K562 (cell line): ENCODE results near the gene PCDH8. TPM values are rescaled to one million over a fixed set of nuclear protein-coding genes. Genes with fewer than 3 reads are reported as not detected.

Experiments used
- ATAC-seq: fragments of 200-7000 bp; cut with Tn5 transposase; 3 replicates; pipeline ENCODE4 v1.9.1; 2020; ENCODE audit warnings: moderate library complexity
- BruUV-seq: library from RNA; stranded (reverse); fragments of 400-500 nt; replicated peaks from 2 replicates; lab custom pipeline; 2021; lab: Mats Ljungman, UMichigan
- CTCF ChIA-PET: fragments of 300-600 bp; formaldehyde crosslinking; extraction: SDS; loops from one replicate; lab custom pipeline; 2021; ENCODE audit warnings: low intra/inter-chr PET ratio; lab: Yijun Ruan, JAX
- POLR2A ChIA-PET: fragments of 300-600, 350-650 bp; sonication (Branson Sonifier 250); formaldehyde crosslinking; extraction: SDS; loops from one replicate; lab custom pipeline; 2021; ENCODE audit warnings: antibody characterized with exemption, inconsistent platforms; lab: Yijun Ruan, JAX
- DNase-seq, 4 experiments: peaks; one replicate each; pipeline versions ENCODE4 v3.0.0 to v3.0.0-alpha.2; 2011 to 2018; ENCODE audit warnings: low spot score in 3 of 4, mixed read lengths in 3 of 4; ENCODE audit errors: extremely low read depth in 1 of 4
- FAIRE-seq: peaks from 2 replicates; lab custom pipeline; 2011; peaks lifted over from hg19 to GRCh38; lab: Jason Lieb, UNC
- H2AFZ ChIP-seq: 2 replicates; pipeline ENCODE4 v1.6.0; 2011; ENCODE audit warnings: low read depth, low read length, control low read depth, inconsistent platforms
- H3K27ac ChIP-seq: fragments of 200-600 bp; 3 replicates; pipeline ENCODE4 v1.8.0; 2011; ENCODE audit warnings: low read depth, mild to moderate bottlenecking, control low read depth, inconsistent platforms, low read length, moderate library complexity, mixed read lengths; ENCODE audit errors: extremely low read depth
- H3K27me3 ChIP-seq, 2 experiments: fragments of 300-600 bp in 1 of 2; 2 replicates in 1 of 2; 3 replicates in 1 of 2; pipeline versions ENCODE4 v1.6.0 to v1.8.0; 2011; ENCODE audit warnings: inconsistent platforms in 2 of 2, low read length in 2 of 2, mild to moderate bottlenecking in 1 of 2, mixed read lengths in 1 of 2, moderate library complexity in 1 of 2; ENCODE audit not compliant: control insufficient read depth in 2 of 2, insufficient read depth in 2 of 2
- H3K36me3 ChIP-seq: fragments of 300-600 bp; 3 replicates; pipeline ENCODE4 v1.8.0; 2011; ENCODE audit warnings: mild to moderate bottlenecking, low read length, inconsistent platforms; ENCODE audit not compliant: control insufficient read depth, insufficient read depth
- H3K4me1 ChIP-seq, 2 experiments: fragments of 200-600 bp in 1 of 2; replicated peaks in 1 of 2; 2 replicates in 1 of 2; 3 replicates in 1 of 2; pipeline versions ENCODE4 v1.5.1 to v1.8.0; 2011; ENCODE audit warnings: inconsistent platforms in 2 of 2, low read length in 2 of 2, mild to moderate bottlenecking in 1 of 2, mixed read lengths in 1 of 2, moderate library complexity in 1 of 2; ENCODE audit not compliant: control insufficient read depth in 2 of 2, insufficient read depth in 2 of 2
- H3K4me2 ChIP-seq: 2 replicates; pipeline ENCODE4 v1.6.1; 2011; ENCODE audit warnings: low read length, control low read depth, inconsistent platforms, mixed read lengths; ENCODE audit not compliant: insufficient read depth
- H3K4me3 ChIP-seq: fragments of 200-600 bp; sonication (generic), shearing (Covaris generic); 2 replicates; pipeline ENCODE4 v1.5.1; 2016; ENCODE audit warnings: control low read depth, inconsistent platforms
- H3K79me2 ChIP-seq: fragments of 200-600 bp; 3 replicates; pipeline ENCODE4 v1.8.0; 2011; ENCODE audit warnings: low read length, inconsistent platforms; ENCODE audit not compliant: control insufficient read depth, insufficient read depth
- H3K9ac ChIP-seq, 2 experiments: 2 replicates each; pipeline versions ENCODE4 v1.6.0 to v1.6.1; 2011; ENCODE audit warnings: low read depth in 2 of 2, low read length in 2 of 2, control low read depth in 1 of 2, inconsistent platforms in 1 of 2, mild to moderate bottlenecking in 1 of 2, mixed read lengths in 1 of 2; ENCODE audit not compliant: insufficient read depth in 1 of 2
- H3K9me1 ChIP-seq: one replicate; pipeline ENCODE4 v1.6.0; 2011; ENCODE audit warnings: inconsistent platforms, mild to moderate bottlenecking, low read length, moderate library complexity; ENCODE audit not compliant: control insufficient read depth, insufficient read depth
- H3K9me3 ChIP-seq: replicated peaks from 2 replicates; pipeline ENCODE4 v1.5.1; 2011; ENCODE audit warnings: low read depth, low read length, inconsistent platforms; ENCODE audit not compliant: control insufficient read depth, insufficient read depth
- H4K20me1 ChIP-seq: replicated peaks from 2 replicates; pipeline ENCODE4 v1.6.1; 2011; ENCODE audit warnings: low read length, inconsistent platforms, mixed read lengths; ENCODE audit not compliant: control insufficient read depth, insufficient read depth
- BCL6 ChIP-seq: fragments of 250-450 bp; sonication (Bioruptor Pico); IDR thresholded peaks from 2 replicates; pipeline ENCODE4 v1.4.0; 2020
- CTBP1 ChIP-seq: fragments of 450-650 bp; IDR thresholded peaks from 2 replicates; pipeline ENCODE4 v1.6.1; 2016; ENCODE audit warnings: borderline replicate concordance
- ETS2 ChIP-seq: IDR thresholded peaks from 2 replicates; pipeline ENCODE4 v1.6.1; 2016; ENCODE audit warnings: borderline replicate concordance, missing genetic modification characterization, mild to moderate bottlenecking, moderate library complexity, missing compliant biosample characterization; ENCODE audit not compliant: poor library complexity, severe bottlenecking
- RBFOX2 ChIP-seq: fragments of 200-400 bp; formaldehyde crosslinking; IDR thresholded peaks from 2 replicates; pipeline ENCODE4 v1.6.1; 2017; ENCODE audit warnings: low read depth, mild to moderate bottlenecking, low read length, moderate library complexity
- RHOXF2B ChIP-seq: fragments of 250-450 bp; sonication (Bioruptor Pico); conservative IDR thresholded peaks from 2 replicates; pipeline ENCODE4 v1.5.1; 2021
- ZBTB1 ChIP-seq: sonication (generic); formaldehyde crosslinking; IDR thresholded peaks from 2 replicates; pipeline ENCODE4 v1.8.1; 2023; ENCODE audit warnings: missing genetic modification reagents, low read depth, mild to moderate bottlenecking, borderline replicate concordance
- ZBTB33 ChIP-seq: sonication (generic); formaldehyde crosslinking; IDR thresholded peaks from 2 replicates; pipeline ENCODE4 v1.8.1; 2023; ENCODE audit warnings: mild to moderate bottlenecking, missing genetic modification reagents
- ZBTB49 ChIP-seq: sonication (generic); formaldehyde crosslinking; IDR thresholded peaks from 2 replicates; pipeline ENCODE4 v1.8.0; 2022; ENCODE audit warnings: missing genetic modification reagents, mild to moderate bottlenecking, borderline replicate concordance
- ZC3H11A ChIP-seq: IDR thresholded peaks from 2 replicates; pipeline ENCODE4 v1.6.1; 2012; ENCODE audit warnings: low read depth, low read length, improper control_type of control experiment
- ZC3H8 ChIP-seq: fragments of 450-650 bp; IDR thresholded peaks from 2 replicates; pipeline ENCODE4 v1.6.1; 2017
- ZNF551 ChIP-seq: fragments of 250-450 bp; sonication (Bioruptor Pico); IDR thresholded peaks from 2 replicates; pipeline ENCODE4 v1.5.0; 2021; ENCODE audit warnings: mild to moderate bottlenecking, moderate library complexity
- ZNF644 ChIP-seq: fragments of 200-800 bp; sonication (Bioruptor generic); IDR thresholded peaks from 2 replicates; pipeline ENCODE4 v1.6.1; 2016; ENCODE audit warnings: low read depth, missing genetic modification characterization, missing compliant biosample characterization
- ZNF655 ChIP-seq: fragments of 250-450 bp; sonication (Bioruptor Pico); IDR thresholded peaks from 2 replicates; pipeline ENCODE4 v1.5.0; 2021
- WGBS: fragments of 100-300 bp; shearing (Covaris generic); methylation state at CpG from one replicate; pipeline ENCODE4 v1.1.6; 2016; ENCODE audit warnings: low coverage, mixed read lengths; ENCODE audit not compliant: insufficient coverage; ENCODE audit errors: missing lambda C conversion rate; 5-methylcytosine and 5-hydroxymethylcytosine counted together
- in situ Hi-C: fragments of 300-500 bp; cut with MboI; formaldehyde crosslinking; loops from 4 replicates; pipeline ENCODE4 v1.15.0; 2018; ENCODE audit warnings: inconsistent platforms, mixed read lengths
- intact Hi-C: fragments of 100-400 bp; cut with micrococcal nuclease; formaldehyde crosslinking; loops from 2 replicates; pipeline ENCODE4 v1.14.2; 2022
- polyA plus RNA-seq, 8 experiments: library from polyadenylated mRNA; depleted of rRNA in 4 of 8; stranded (reverse) in 5 of 8; unstranded in 3 of 8; fragments of >200 nt; fragmentation: Nextera tagmentation in 2 of 8; fragmentation: Illumina TruSeq in 1 of 8; extraction: Ambion mirVana in 2 of 8; extraction: Trizol in 1 of 8; gene quantifications; 2 replicates each; pipeline versions ENCODE4 v1.2.1 to v1.2.3, GENCODE V29; 2011 to 2014; ENCODE audit warnings: inconsistent platforms in 1 of 8, missing spikeins in 1 of 8
- total RNA-seq, 7 experiments: library from RNA; depleted of rRNA in 6 of 7; stranded (reverse); fragments of >200 nt in 6 of 7; fragmentation: Illumina TruSeq in 2 of 7; extraction: Trizol in 2 of 7; gene quantifications; 2 replicates each; pipeline versions ENCODE4 v1.2.1 to v1.2.3, GENCODE V29; 2011 to 2021; ENCODE audit warnings: low replicate concordance in 1 of 7
- TF ChIP-seq, protein P1 (sequence below): fragments of 250-450 bp; sonication (Bioruptor Pico); IDR thresholded peaks from 2 replicates; pipeline ENCODE4 v1.4.0; 2020
- TF ChIP-seq, protein P2 (sequence below): fragments of 450-650 bp; formaldehyde crosslinking; IDR thresholded peaks from 2 replicates; pipeline ENCODE4 v1.4.0; 2020; ENCODE audit warnings: mild to moderate bottlenecking, moderate library complexity

PCDH8 gene
- total and polyA plus RNA-seq, 9 of the 15 experiments (the other 6 are each of a cell fraction or from before 2014, with no cell fraction given): not detected

DNA sequence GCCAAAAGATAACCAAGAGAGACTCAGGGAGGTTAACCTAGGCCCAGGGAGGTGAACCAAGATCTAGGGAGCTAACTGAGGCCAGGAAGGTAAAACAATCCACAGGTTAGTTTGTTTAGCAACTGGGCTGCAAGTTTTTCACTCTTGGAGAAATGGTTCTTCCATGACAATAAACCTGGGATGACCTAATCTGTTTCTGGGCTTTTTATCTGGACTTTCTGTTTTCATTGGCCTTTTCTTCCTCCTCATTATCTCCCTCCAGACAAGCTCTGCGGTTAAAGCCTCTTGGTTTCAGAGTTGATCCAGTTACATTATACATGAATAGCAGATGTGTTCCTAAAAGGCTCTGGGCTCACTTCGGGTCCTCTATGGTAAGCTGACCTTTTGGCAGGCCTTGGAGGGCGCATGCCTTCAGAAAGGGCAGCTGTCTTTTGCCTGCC, 44.2 kb downstream of the PCDH8 start:
- FAIRE-seq: no peak
- H3K27ac ChIP-seq: no peak overlapping the region
- no peaks in the 10 kb centered on the region for H3K36me3 ChIP-seq
- no peak for DNase-seq
- no TSS peak for BruUV-seq
- H4K20me1 ChIP-seq: no peaks in the 10 kb centered on the region
- no peaks in the 10 kb centered on the region for H3K9me3 ChIP-seq
- H3K9ac ChIP-seq: no peak overlapping the region
- H3K9me1 ChIP-seq: no peaks in the 10 kb centered on the region
- H3K4me3 ChIP-seq: no peak overlapping the region
- intact Hi-C loops: no loop called here
- ChIA-PET CTCF (no interaction called here), POLR2A (interaction anchor here (0.7 kb wide), 1 partner anchor 14 kb away, joined by 3 read pairs; no protein-coding TSS in a partner anchor)
- no peak overlapping the region for H3K4me2 ChIP-seq
- no peaks in the 10 kb centered on the region for H3K4me1 ChIP-seq
- H3K27me3 ChIP-seq: peaks cover 0 to 7% of the 10 kb centered on the region in 2 experiments; a peak in 1 of 5 replicates
- 5% methylated on average over 3 of the region's 3 CpGs for WGBS
- H3K79me2 ChIP-seq: no peaks in the 10 kb centered on the region
- in situ Hi-C loops: loop anchor here (10.0 kb wide), 1 partner anchor 189 kb away; no protein-coding TSS in a partner anchor
- no peak overlapping the region for H2AFZ ChIP-seq
- no peak for ATAC-seq
- TF ChIP-seq ZBTB1 (CRISPR knock-in tag): no peak
- TF ChIP-seq ZC3H8: no peak
- TF ChIP-seq RBFOX2: no peak
- no peak for TF ChIP-seq ETS2 (tag)
- TF ChIP-seq, protein P1, sequence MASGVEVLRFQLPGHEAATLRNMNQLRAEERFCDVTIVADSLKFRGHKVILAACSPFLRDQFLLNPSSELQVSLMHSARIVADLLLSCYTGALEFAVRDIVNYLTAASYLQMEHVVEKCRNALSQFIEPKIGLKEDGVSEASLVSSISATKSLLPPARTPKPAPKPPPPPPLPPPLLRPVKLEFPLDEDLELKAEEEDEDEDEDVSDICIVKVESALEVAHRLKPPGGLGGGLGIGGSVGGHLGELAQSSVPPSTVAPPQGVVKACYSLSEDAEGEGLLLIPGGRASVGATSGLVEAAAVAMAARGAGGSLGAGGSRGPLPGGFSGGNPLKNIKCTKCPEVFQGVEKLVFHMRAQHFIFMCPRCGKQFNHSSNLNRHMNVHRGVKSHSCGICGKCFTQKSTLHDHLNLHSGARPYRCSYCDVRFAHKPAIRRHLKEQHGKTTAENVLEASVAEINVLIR (CRISPR knock-in tag): no peak
- no peak for TF ChIP-seq BCL6 (CRISPR knock-in tag)
- no peak for TF ChIP-seq RHOXF2B
- TF ChIP-seq ZBTB33 (CRISPR knock-in tag): no peak
- no peak for TF ChIP-seq ZBTB49 (CRISPR knock-in tag)
- no peak for TF ChIP-seq ZNF551 (CRISPR knock-in tag)
- TF ChIP-seq, protein P2, sequence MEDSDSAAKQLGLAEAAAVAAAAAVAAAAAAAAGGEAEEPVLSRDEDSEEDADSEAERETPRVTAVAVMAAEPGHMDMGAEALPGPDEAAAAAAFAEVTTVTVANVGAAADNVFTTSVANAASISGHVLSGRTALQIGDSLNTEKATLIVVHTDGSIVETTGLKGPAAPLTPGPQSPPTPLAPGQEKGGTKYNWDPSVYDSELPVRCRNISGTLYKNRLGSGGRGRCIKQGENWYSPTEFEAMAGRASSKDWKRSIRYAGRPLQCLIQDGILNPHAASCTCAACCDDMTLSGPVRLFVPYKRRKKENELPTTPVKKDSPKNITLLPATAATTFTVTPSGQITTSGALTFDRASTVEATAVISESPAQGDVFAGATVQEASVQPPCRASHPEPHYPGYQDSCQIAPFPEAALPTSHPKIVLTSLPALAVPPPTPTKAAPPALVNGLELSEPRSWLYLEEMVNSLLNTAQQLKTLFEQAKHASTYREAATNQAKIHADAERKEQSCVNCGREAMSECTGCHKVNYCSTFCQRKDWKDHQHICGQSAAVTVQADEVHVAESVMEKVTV (CRISPR knock-in tag): no peak
- TF ChIP-seq ZNF655 (CRISPR knock-in tag): no peak
- no peak for TF ChIP-seq ZC3H11A
- TF ChIP-seq CTBP1: no peak
- no peak for TF ChIP-seq ZNF644 (tag)
